Activated naive CD8-positive, alpha-beta T cell treated with anti-CD3 and anti-CD28 coated beads, Interleukin-2, amount 10 ng/mL, durations not matched to agents 7 days and 5 days (primary cell): Measurements from ENCODE around the gene PTCH2. TPM values are rescaled to one million over a fixed set of nuclear protein-coding genes. Genes with fewer than 3 reads are reported as not detected.
A peak's percentile ranks its signal among the peaks of the same experiment; 100 is the strongest.
"Not testable (repeated sequence)": the region's sequence is repeated elsewhere in the genome, so short reads cannot be mapped to it uniquely, and the experiment has no call there.

Experiments used
- ATAC-seq: fragments of 150-1000 bp; cut with Tn5 transposase; one replicate; pipeline ENCODE4 v1.10.0; 2021; ENCODE audit warnings: low read depth, moderate library complexity
- POLR2A ChIA-PET: fragments of 350-600 bp; sonication (Branson Sonifier 250); formaldehyde crosslinking; loops from one replicate; lab custom pipeline; 2021; ENCODE audit warnings: antibody characterized with exemption; lab: Charles Lee
- DNase-seq: peaks from one replicate; pipeline ENCODE4 v3.0.0; 2021
- H3K27ac Mint-ChIP-seq: one replicate; pipeline ENCODE4 v1.8.0; 2022; ENCODE audit warnings: mild to moderate bottlenecking, mixed read lengths
- H3K27me3 Mint-ChIP-seq: one replicate; pipeline ENCODE4 v1.8.0; 2022; ENCODE audit warnings: mild to moderate bottlenecking, moderate library complexity, mixed read lengths
- H3K36me3 Mint-ChIP-seq: one replicate; pipeline ENCODE4 v1.8.0; 2021; ENCODE audit warnings: mild to moderate bottlenecking, mixed read lengths
- H3K4me1 Mint-ChIP-seq: one replicate; pipeline ENCODE4 v1.8.0; 2021; ENCODE audit warnings: mixed read lengths
- H3K4me3 Mint-ChIP-seq: one replicate; pipeline ENCODE4 v1.8.0; 2022; ENCODE audit warnings: mild to moderate bottlenecking, moderate library complexity, mixed read lengths
- H3K9me3 Mint-ChIP-seq: one replicate; pipeline ENCODE4 v1.8.0; 2021; ENCODE audit warnings: mixed read lengths
- total RNA-seq, 2 experiments: library from RNA; stranded (reverse); gene quantifications; one replicate each; pipeline ENCODE4 v1.2.3, GENCODE V29; 2021

Gene PTCH2
- total RNA-seq, 2 experiments from 2014 or later = 1.0 to 1.6 TPM

- no peak for ATAC-seq
- H3K27me3 Mint-ChIP-seq = no peaks in the 10 kb centered on the region
- peaks cover 10% of the 10 kb centered on the region for H3K4me1 Mint-ChIP-seq
- H3K9me3 Mint-ChIP-seq = no peaks in the 10 kb centered on the region
- H3K4me3 Mint-ChIP-seq = no peak overlapping the region
- DNase-seq = no peak
- H3K27ac Mint-ChIP-seq = no peak overlapping the region
- POLR2A ChIA-PET = interaction anchor here (0.8 to 1.4 kb wide), 2 partner anchors 13 to 50 kb away, joined by 3 to 4 read pairs; no protein-coding TSS in a partner anchor
- no peaks in the 10 kb centered on the region for H3K36me3 Mint-ChIP-seq
Measured at GRCh38 chr1:44832056-44832705, 10.9 kb downstream of the PTCH2 start.

GRCh38 chr1:44831516-44831915, 11.5 kb downstream of the PTCH2 start:
- ATAC-seq (no peak), DNase-seq (no peak)
- Mint-ChIP-seq H3K9me3 (no peaks in the 10 kb centered on the region), H3K27ac (no peak overlapping the region), H3K27me3 (no peaks in the 10 kb centered on the region), H3K4me1 (peaks cover 7% of the 10 kb centered on the region), H3K36me3 (no peaks in the 10 kb centered on the region), H3K4me3 (no peak overlapping the region)
- POLR2A ChIA-PET = interaction anchor here (2.0 to 4.7 kb wide), 2 partner anchors 11 to 110 kb away, joined by 7 to 27 read pairs; no protein-coding TSS in a partner anchor

- Mint-ChIP-seq H3K4me3 (no peak overlapping the region), H3K27me3 (no peaks in the 10 kb centered on the region), H3K27ac (no peak overlapping the region), H3K36me3 (no peaks in the 10 kb centered on the region), H3K4me1 (peaks cover 6% of the 10 kb centered on the region), H3K9me3 (no peaks in the 10 kb centered on the region)
- POLR2A ChIA-PET = interaction anchor here (2.0 to 4.7 kb wide), 2 partner anchors 11 to 109 kb away, joined by 7 to 27 read pairs; no protein-coding TSS in a partner anchor
- DNase-seq (no peak), ATAC-seq (no peak)
Measured at GRCh38 chr1:44830900-44831304, 12.2 kb downstream of the PTCH2 start.

GRCh38 chr1:44829506-44830384, 13.3 kb downstream of the PTCH2 start:
- H3K27ac Mint-ChIP-seq = no peak overlapping the region
- no peaks in the 10 kb centered on the region for H3K27me3 Mint-ChIP-seq
- DNase-seq (no peak), ATAC-seq (no peak)
- H3K9me3 Mint-ChIP-seq = no peaks in the 10 kb centered on the region
- H3K4me1 Mint-ChIP-seq = peaks cover 2% of the 10 kb centered on the region
- H3K4me3 Mint-ChIP-seq = no peak overlapping the region
- POLR2A ChIA-PET = interaction anchor here (1.2 to 4.7 kb wide), 3 partner anchors 10 to 108 kb away, joined by 3 to 27 read pairs (median 7); no protein-coding TSS in a partner anchor
- no peaks in the 10 kb centered on the region for H3K36me3 Mint-ChIP-seq

GRCh38 chr1:44828841-44829440, 14.1 kb downstream of the PTCH2 start:
- Mint-ChIP-seq H3K4me3 (no peak overlapping the region), H3K36me3 (no peaks in the 10 kb centered on the region), H3K27me3 (no peaks in the 10 kb centered on the region), H3K9me3 (no peaks in the 10 kb centered on the region), H3K27ac (no peak overlapping the region), H3K4me1 (no peaks in the 10 kb centered on the region)
- POLR2A ChIA-PET = interaction anchor here (4.7 kb wide), 1 partner anchor 9 kb away, joined by 27 read pairs; no protein-coding TSS in a partner anchor
- DNase-seq (no peak), ATAC-seq (no peak)

- no peaks in the 10 kb centered on the region for H3K9me3 Mint-ChIP-seq
- H3K27me3 Mint-ChIP-seq = no peaks in the 10 kb centered on the region
- ATAC-seq = no peak
- no peak overlapping the region for H3K4me3 Mint-ChIP-seq
- DNase-seq = no peak
- peak overlapping the region; percentile 48 for H3K27ac Mint-ChIP-seq
- POLR2A ChIA-PET = interaction anchor here (4.7 kb wide), 1 partner anchor 8 kb away, joined by 27 read pairs; no protein-coding TSS in a partner anchor
- no peaks in the 10 kb centered on the region for H3K36me3 Mint-ChIP-seq
- H3K4me1 Mint-ChIP-seq = no peaks in the 10 kb centered on the region
Measured at GRCh38 chr1:44828003-44828651, 14.9 kb downstream of the PTCH2 start.

- POLR2A ChIA-PET = interaction anchor here (1.6 to 4.7 kb wide), 2 partner anchors 7 to 97 kb away, joined by 5 to 27 read pairs; partner anchors contain the start of gene RNU5D-1
- H3K27me3 Mint-ChIP-seq = no peaks in the 10 kb centered on the region
- H3K9me3 Mint-ChIP-seq = no peaks in the 10 kb centered on the region
- no peak overlapping the region for H3K4me3 Mint-ChIP-seq
- no peaks in the 10 kb centered on the region for H3K36me3 Mint-ChIP-seq
- ATAC-seq (no peak), DNase-seq (no peak)
- H3K4me1 Mint-ChIP-seq = peaks cover 4% of the 10 kb centered on the region
- H3K27ac Mint-ChIP-seq = peak overlapping the region; percentile 48
Measured at GRCh38 chr1:44827197-44828002, 15.7 kb downstream of the PTCH2 start.

GRCh38 chr1:44826375-44827196, 16.5 kb downstream of the PTCH2 start:
- Mint-ChIP-seq H3K27ac (no peak overlapping the region), H3K4me3 (no peak overlapping the region), H3K9me3 (no peaks in the 10 kb centered on the region), H3K4me1 (peaks cover 4% of the 10 kb centered on the region), H3K27me3 (no peaks in the 10 kb centered on the region), H3K36me3 (no peaks in the 10 kb centered on the region)
- no peak for DNase-seq
- POLR2A ChIA-PET = interaction anchor here (0.9 to 1.8 kb wide), 3 partner anchors 13 to 105 kb away, joined by 3 to 8 read pairs (median 5); partner anchors contain the start of gene RNU5D-1
- no peak for ATAC-seq

GRCh38 chr1:44824392-44824791, 18.7 kb downstream of the PTCH2 start:
- H3K27me3 Mint-ChIP-seq, DNase-seq, H3K36me3 Mint-ChIP-seq, H3K4me3 Mint-ChIP-seq, H3K9me3 Mint-ChIP-seq, ATAC-seq, H3K27ac Mint-ChIP-seq: not testable (repeated sequence)
- peaks cover 19% of the 10 kb centered on the region for H3K4me1 Mint-ChIP-seq
- POLR2A ChIA-PET = interaction anchor here (1.5 to 7.9 kb wide), 3 partner anchors 23 to 103 kb away, joined by 3 to 360 read pairs (median 8); partner anchors contain the start of gene PLK3

GRCh38 chr1:44822981-44823451, 20.0 kb downstream of the PTCH2 start:
- ATAC-seq (no peak), DNase-seq (no peak)
- H3K4me1 Mint-ChIP-seq = peaks cover 26% of the 10 kb centered on the region
- H3K36me3 Mint-ChIP-seq = no peaks in the 10 kb centered on the region
- POLR2A ChIA-PET = interaction anchor here (1.6 to 7.9 kb wide), 6 partner anchors 9 to 101 kb away, joined by 8 to 360 read pairs (median 165); partner anchors contain the start of genes BEST4, BTBD19, DYNLT4 and PLK3
- no peak overlapping the region for H3K4me3 Mint-ChIP-seq
- H3K27ac Mint-ChIP-seq = peak overlapping the region; percentile 51
- H3K9me3 Mint-ChIP-seq = no peaks in the 10 kb centered on the region
- H3K27me3 Mint-ChIP-seq = no peaks in the 10 kb centered on the region

GRCh38 chr1:44822131-44822701, 20.8 kb downstream of the PTCH2 start:
- H3K27me3 Mint-ChIP-seq = no peaks in the 10 kb centered on the region
- no peak for DNase-seq
- POLR2A ChIA-PET = interaction anchor here (1.6 to 7.9 kb wide), 7 partner anchors 8 to 188 kb away, joined by 8 to 360 read pairs (median 130); partner anchors contain the start of genes BEST4, BTBD19, DYNLT4 and HECTD3
- no peak for ATAC-seq
- H3K27ac Mint-ChIP-seq = peak overlapping the region; percentile 51
- H3K4me3 Mint-ChIP-seq = no peak overlapping the region
- H3K4me1 Mint-ChIP-seq = peaks cover 31% of the 10 kb centered on the region
- H3K9me3 Mint-ChIP-seq = no peaks in the 10 kb centered on the region
- no peaks in the 10 kb centered on the region for H3K36me3 Mint-ChIP-seq
